Measurements from ENCODE around the gene ASIC4. TPM values are rescaled to one million over a fixed set of nuclear protein-coding genes. Genes with fewer than 3 reads are reported as not detected.
A peak's percentile ranks its signal among the peaks of the same experiment; 100 is the strongest.

ASIC4 gene
- total and polyA plus RNA-seq, 7 donors = under 0.01 to 0.07 TPM; not detected in 5

GRCh38 chr2:219519526-219519916 lies 5.2 kb downstream of the ASIC4 start:
- Histone ChIP-seq H3K9me3 (no peaks in the 10 kb centered on the region), H3K27ac (no peak overlapping the region), H3K4me3 (no peak overlapping the region), H3K27me3 (peaks cover 0 to 23% (median 0%) of the 10 kb centered on the region in 3 donors), H3K4me1 (peaks cover 0 to 31% (median 27%) of the 10 kb centered on the region in 4 donors), H3K36me3 (no peaks in the 10 kb centered on the region)
- WGBS, 2 donors = 77 to 83% methylated on average over 9 of the region's 9 CpGs
- TF ChIP-seq CTCF (IDR thresholded peaks at IDR 0.05) = no peak
- no peak for TF ChIP-seq POLR2A (IDR thresholded peaks at IDR 0.05)
- no peak for TF ChIP-seq POLR2AphosphoS5 (IDR thresholded peaks at IDR 0.05)
- TF ChIP-seq EP300 (IDR thresholded peaks at IDR 0.05) = no peak
- intact Hi-C loops (cut with DNase I) = no loop called here
- no peak for DNase-seq

- WGBS, 2 donors = 54 to 74% methylated on average over 8 of the region's 8 CpGs
- TF ChIP-seq POLR2AphosphoS5 (IDR thresholded peaks at IDR 0.05) (no peak), EP300 (IDR thresholded peaks at IDR 0.05) (no peak), CTCF (IDR thresholded peaks at IDR 0.05) (no peak), POLR2A (IDR thresholded peaks at IDR 0.05) (no peak)
- H3K36me3 ChIP-seq = no peaks in the 10 kb centered on the region
- H3K27ac ChIP-seq = no peak overlapping the region
- no peaks in the 10 kb centered on the region for H3K9me3 ChIP-seq
- H3K27me3 ChIP-seq = peaks cover 0 to 17% (median 0%) of the 10 kb centered on the region in 3 donors
- intact Hi-C loops (cut with DNase I) = no loop called here
- no peak for DNase-seq
- H3K4me1 ChIP-seq = peaks cover 0 to 31% (median 27%) of the 10 kb centered on the region in 4 donors
- H3K4me3 ChIP-seq = no peak overlapping the region
Measured at GRCh38 chr2:219520079-219520478, 5.8 kb downstream of the ASIC4 start.

GRCh38 chr2:219521066-219521880 lies 7.0 kb downstream of the ASIC4 start:
- WGBS, 2 donors = 6 to 16% methylated on average over 14 of the region's 14 CpGs
- Histone ChIP-seq H3K4me1 (peaks cover 0 to 31% (median 27%) of the 10 kb centered on the region in 4 donors), H3K27ac (peak overlapping the region; percentile 81 to 88 (median 83)), H3K36me3 (no peaks in the 10 kb centered on the region), H3K9me3 (no peaks in the 10 kb centered on the region), H3K4me3 (no peak overlapping the region), H3K27me3 (peaks cover 0 to 17% (median 0%) of the 10 kb centered on the region in 3 donors)
- TF ChIP-seq POLR2A (IDR thresholded peaks at IDR 0.05) = no peak
- peak; percentile 60 to 82 (median 70) for TF ChIP-seq CTCF (IDR thresholded peaks at IDR 0.05)
- TF ChIP-seq POLR2AphosphoS5 (IDR thresholded peaks at IDR 0.05) = no peak
- intact Hi-C loops (cut with DNase I) = no loop called here
- no peak for DNase-seq

GRCh38 chr2:219522111-219523030 lies 8.1 kb downstream of the ASIC4 start:
- Histone ChIP-seq H3K27me3 (peaks cover 0 to 17% (median 0%) of the 10 kb centered on the region in 3 donors), H3K27ac (peak overlapping the region; percentile 81 to 88 (median 83)), H3K9me3 (no peaks in the 10 kb centered on the region), H3K36me3 (no peaks in the 10 kb centered on the region), H3K4me3 (peak overlapping the region; percentile 18 to 49 (median 43)), H3K4me1 (peaks cover 0 to 31% (median 27%) of the 10 kb centered on the region in 4 donors)
- intact Hi-C loops (cut with DNase I) = loop anchor here (2.0 kb wide), 1 partner anchor 118 kb away; no protein-coding TSS in a partner anchor
- DNase-seq = peak; percentile 80
- 3% methylated on average over 70 of the region's 70 CpGs for WGBS, 2 donors
- TF ChIP-seq POLR2AphosphoS5 (IDR thresholded peaks at IDR 0.05) (peak in 1 of 4 donors; percentile 34), EP300 (IDR thresholded peaks at IDR 0.05) (no peak), POLR2A (IDR thresholded peaks at IDR 0.05) (no peak), CTCF (IDR thresholded peaks at IDR 0.05) (peak in 1 of 4 experiments; percentile 4)
